Subcutaneous abdominal adipose tissue (tissue), 5 donors: ENCODE results near the gene CFAP97D1.
"Not testable (repeated sequence)": the region's sequence is repeated elsewhere in the genome, so short reads cannot be mapped to it uniquely, and the experiment has no call there.

ENCODE experiments used
- H3K27ac ChIP-seq: one replicate; pipeline ENCODE4 v1.7.0; 2013; ENCODE audit warnings: low read depth, mild to moderate bottlenecking, inconsistent platforms, low read length, moderate library complexity
- H3K27me3 ChIP-seq, 5 donors: one replicate each; pipeline ENCODE4 v1.7.0; 2013; ENCODE audit warnings: low read length in 5 of 5, inconsistent platforms in 1 of 5; ENCODE audit not compliant: control insufficient read depth in 5 of 5, insufficient read depth in 4 of 5
- H3K36me3 ChIP-seq, 5 donors: one replicate each; pipeline ENCODE4 v1.7.0; 2013; ENCODE audit warnings: low read length in 5 of 5; ENCODE audit not compliant: control insufficient read depth in 5 of 5, insufficient read depth in 5 of 5
- H3K4me1 ChIP-seq, 5 donors: one replicate each; pipeline ENCODE4 v1.7.0; 2013; ENCODE audit warnings: low read length in 5 of 5, mild to moderate bottlenecking in 3 of 5, moderate library complexity in 1 of 5; ENCODE audit not compliant: control insufficient read depth in 5 of 5, insufficient read depth in 5 of 5
- H3K4me3 ChIP-seq, 5 donors: one replicate each; pipeline ENCODE4 v1.7.0; 2013; ENCODE audit warnings: low read length in 5 of 5, low read depth in 1 of 5
- H3K9ac ChIP-seq, 5 donors: one replicate each; pipeline ENCODE4 v1.7.0; 2013; ENCODE audit warnings: low read length in 5 of 5, mild to moderate bottlenecking in 4 of 5, moderate library complexity in 3 of 5
- H3K9me3 ChIP-seq, 5 donors: one replicate each; pipeline ENCODE4 v1.7.0; 2013; ENCODE audit warnings: low read length in 5 of 5; ENCODE audit not compliant: control insufficient read depth in 5 of 5
- donor health status: healthy.
- donor health status: healthy.
- donor health status: healthy.
- donor health status: healthy.
- donor health status: healthy.

Gene CFAP97D1

GRCh38 chr17:43789482-43789881 is 9.2 kb downstream of the CFAP97D1 start:
- H3K27me3 ChIP-seq: peaks cover 0 to 3% (median 0%) of the 10 kb centered on the region in 5 donors
- H3K9me3 ChIP-seq: no peaks in the 10 kb centered on the region
- H3K36me3 ChIP-seq: no peaks in the 10 kb centered on the region
- peaks cover 0 to 7% (median 0%) of the 10 kb centered on the region in 5 donors for H3K4me1 ChIP-seq
- H3K9ac ChIP-seq: no peak overlapping the region
- H3K4me3 ChIP-seq: no peak overlapping the region
- no peak overlapping the region for H3K27ac ChIP-seq

GRCh38 chr17:43790311-43790940 is 10.2 kb downstream of the CFAP97D1 start:
- H3K9me3 ChIP-seq: no peaks in the 10 kb centered on the region
- H3K27ac ChIP-seq: no peak overlapping the region
- no peak overlapping the region for H3K9ac ChIP-seq
- no peak overlapping the region for H3K4me3 ChIP-seq
- no peaks in the 10 kb centered on the region for H3K36me3 ChIP-seq
- H3K27me3 ChIP-seq: peaks cover 0 to 3% (median 0%) of the 10 kb centered on the region in 5 donors
- H3K4me1 ChIP-seq: peaks cover 0 to 7% (median 0%) of the 10 kb centered on the region in 5 donors

GRCh38 chr17:43791589-43791988 is 11.4 kb downstream of the CFAP97D1 start:
- H3K4me3 ChIP-seq: no peak overlapping the region
- no peaks in the 10 kb centered on the region for H3K36me3 ChIP-seq
- no peak overlapping the region for H3K27ac ChIP-seq
- no peaks in the 10 kb centered on the region for H3K9me3 ChIP-seq
- H3K27me3 ChIP-seq: peaks cover 0 to 3% (median 0%) of the 10 kb centered on the region in 5 donors
- peaks cover 0 to 7% (median 0%) of the 10 kb centered on the region in 5 donors for H3K4me1 ChIP-seq
- no peak overlapping the region for H3K9ac ChIP-seq

GRCh38 chr17:43792668-43793067 is 12.4 kb downstream of the CFAP97D1 start:
- not testable (repeated sequence) for H3K27ac ChIP-seq, H3K36me3 ChIP-seq, H3K9me3 ChIP-seq, H3K4me3 ChIP-seq, H3K4me1 ChIP-seq, H3K9ac ChIP-seq, H3K27me3 ChIP-seq

GRCh38 chr17:43798024-43798423 is 17.8 kb downstream of the CFAP97D1 start:
- H3K4me3 ChIP-seq, H3K27ac ChIP-seq, H3K4me1 ChIP-seq, H3K27me3 ChIP-seq, H3K9ac ChIP-seq, H3K9me3 ChIP-seq: not testable (repeated sequence)
- peaks cover under 1 to 10% (median 9%) of the 10 kb centered on the region in 5 donors for H3K36me3 ChIP-seq

- Histone ChIP-seq H3K4me3 (no peak overlapping the region), H3K4me1 (no peaks in the 10 kb centered on the region), H3K27me3 (no peaks in the 10 kb centered on the region), H3K27ac (no peak overlapping the region), H3K9ac (no peak overlapping the region), H3K36me3 (peaks cover 7 to 18% (median 9%) of the 10 kb centered on the region in 5 donors), H3K9me3 (no peaks in the 10 kb centered on the region)
Observed at GRCh38 chr17:43799047-43799446, 18.8 kb downstream of the CFAP97D1 start.

GRCh38 chr17:43800736-43801135 is 20.5 kb downstream of the CFAP97D1 start:
- Histone ChIP-seq H3K9ac (no peak overlapping the region), H3K4me3 (no peak overlapping the region), H3K9me3 (no peaks in the 10 kb centered on the region), H3K27me3 (no peaks in the 10 kb centered on the region), H3K27ac (no peak overlapping the region), H3K4me1 (no peaks in the 10 kb centered on the region), H3K36me3 (peaks cover 7 to 18% (median 9%) of the 10 kb centered on the region in 5 donors)

GRCh38 chr17:43801844-43802243 is 21.6 kb downstream of the CFAP97D1 start:
- no peak overlapping the region for H3K4me3 ChIP-seq
- H3K4me1 ChIP-seq: no peaks in the 10 kb centered on the region
- no peak overlapping the region for H3K9ac ChIP-seq
- H3K9me3 ChIP-seq: no peaks in the 10 kb centered on the region
- no peak overlapping the region for H3K27ac ChIP-seq
- H3K27me3 ChIP-seq: no peaks in the 10 kb centered on the region
- peaks cover 7 to 18% (median 9%) of the 10 kb centered on the region in 5 donors for H3K36me3 ChIP-seq

GRCh38 chr17:43803758-43804157 is 23.5 kb downstream of the CFAP97D1 start:
- Histone ChIP-seq H3K27ac (no peak overlapping the region), H3K4me1 (no peaks in the 10 kb centered on the region), H3K9ac (no peak overlapping the region), H3K4me3 (no peak overlapping the region), H3K36me3 (peaks cover 9 to 25% (median 17%) of the 10 kb centered on the region in 5 donors), H3K27me3 (no peaks in the 10 kb centered on the region), H3K9me3 (no peaks in the 10 kb centered on the region)

GRCh38 chr17:43805117-43805516 is 24.9 kb downstream of the CFAP97D1 start:
- Histone ChIP-seq H3K4me1 (no peaks in the 10 kb centered on the region), H3K9me3 (no peaks in the 10 kb centered on the region), H3K9ac (no peak overlapping the region), H3K36me3 (peaks cover 9 to 33% (median 21%) of the 10 kb centered on the region in 5 donors), H3K4me3 (no peak overlapping the region), H3K27me3 (no peaks in the 10 kb centered on the region), H3K27ac (no peak overlapping the region)
